Pancreas (tissue), 10 donors: ENCODE measurements around the gene NEDD8. TPM values are rescaled to one million over a fixed set of nuclear protein-coding genes. Genes with fewer than 3 reads are reported as not detected.
A peak's percentile ranks its signal among the peaks of the same experiment; 100 is the strongest.

Experiments
- ATAC-seq, 4 donors: fragments of 200-7000 bp; cut with Tn5 transposase; one replicate each; pipeline versions ENCODE4 v1.8.0 to v1.9.1; 2020; ENCODE audit warnings: mild to moderate bottlenecking in 4 of 4, moderate library complexity in 4 of 4
- DNase-seq, 6 donors: peaks; one replicate each; pipeline ENCODE4 v3.0.0-alpha.2; 2020
- FAIRE-seq: peaks from 2 replicates; lab custom pipeline; 2012; peaks lifted over from hg19 to GRCh38; lab: Jason Lieb, UNC
- H3K27ac ChIP-seq, 4 donors: fragments of 200-600 bp; sonication (generic); 1 replicate in 3 of 4; 2 replicates in 1 of 4; pipeline versions ENCODE4 v1.5.0 to v1.8.0; 2020
- H3K27me3 ChIP-seq, 4 donors: fragments of 200-600 bp; one replicate each; pipeline ENCODE4 v1.8.0; 2021
- H3K36me3 ChIP-seq, 3 donors: fragments of 200-600 bp; sonication (generic) in 1 of 3; one replicate each; pipeline versions ENCODE4 v1.5.0 to v1.8.0; 2020 to 2021
- H3K4me1 ChIP-seq, 3 donors: fragments of 200-600 bp; one replicate each; pipeline ENCODE4 v1.8.0; 2021
- H3K4me3 ChIP-seq, 4 donors: fragments of 200-600 bp; sonication (generic) in 2 of 4; one replicate each; pipeline versions ENCODE4 v1.5.0 to v1.8.0; 2020 to 2021
- H3K9me3 ChIP-seq, 4 donors: fragments of 200-600 bp; one replicate each; pipeline ENCODE4 v1.8.0; 2021
- CTCF ChIP-seq, 4 donors: fragments of 200-600 bp; sonication (generic) in 3 of 4; IDR thresholded peaks; one replicate each; pipeline versions ENCODE4 v1.5.0 to v1.8.0; 2021; ENCODE audit warnings: antibody characterized with exemption in 4 of 4
- WGBS, 2 donors: extraction: QIAGEN DNeasy Blood & Tissue Kit; methylation state at CpG; one replicate each; pipeline ENCODE4 v1.1.7; 2013; 5-methylcytosine and 5-hydroxymethylcytosine counted together
- intact Hi-C, 3 donors: fragments of 100-400 bp; cut with DNase I; formaldehyde crosslinking; loops; one replicate each; pipeline versions ENCODE4 v1.11.1 to v1.14.2; 2022
- polyA plus RNA-seq, 2 donors: library from polyadenylated mRNA; stranded (reverse); fragments of 200-250 nt; gene quantifications; one replicate each; pipeline ENCODE4 v1.2.3, GENCODE V29; 2013
- total RNA-seq, 6 donors: library from RNA; stranded (reverse); fragmentation: NEBNext Ultra II Directional in 4 of 6; extraction: Animal tissue kit (Norgen Biotek cat#: 25700) in 4 of 6; gene quantifications; one replicate each; pipeline versions ENCODE4 v1.2.1 to v1.2.4, GENCODE V29; 2021 to 2023
- donor health status: healthy with polysubstance abuse.
- donor health status: DM: no; HTN: no; CAD: no; lungs with moderate emphysema.
- donor health status: DM: no; HTN: no; CAD: no.
- donor health status: control.
- donor health status: control.
- donor health status: Bipolar disorder and iron deficiency.
- donor health status: DM: yes; HTN: yes; CAD: no.
- donor health status: DM: no; HTN: no; CAD: no.
- donor health status: DM: no; HTN: no; CAD: no.
- donor health status: DM: yes; HTN: yes; CAD: no.

Gene NEDD8
- total RNA-seq (10 to 100 TPM; 32.5 to 65.1 (median 46.9) TPM), polyA plus RNA-seq (100 to 1,000 TPM in 1 of 2 donors, 10 to 100 TPM in 1; 62.8 to 118 TPM)

GRCh38 chr14:24232121-24232644, at the start of gene NEDD8:
NEDD8 (minus strand) TSS chr14:24232367; CDS start chr14:24232267, 100 bp downstream.
- intact Hi-C loops = no loop called here
- Histone ChIP-seq H3K9me3 (no peaks in the 10 kb centered on the region), H3K36me3 (peaks cover 5 to 15% (median 11%) of the 10 kb centered on the region in 3 donors), H3K4me1 (peaks cover 7 to 17% (median 13%) of the 10 kb centered on the region in 3 donors), H3K27me3 (no peaks in the 10 kb centered on the region), H3K4me3 (peak within 1 kb of the TSS; percentile 33 to 95 (median 76)), H3K27ac (peak within 1 kb of the TSS; percentile 67 to 89 (median 76))
- DNase-seq (peak; percentile 81 to 91 (median 86)), ATAC-seq (peak; percentile 86 to 93 (median 92)), FAIRE-seq (no peak)
- TF ChIP-seq CTCF (IDR thresholded peaks at IDR 0.05) = no peak
- WGBS, 2 donors = 0% methylated on average over 30 of the region's 30 CpGs

DNA sequence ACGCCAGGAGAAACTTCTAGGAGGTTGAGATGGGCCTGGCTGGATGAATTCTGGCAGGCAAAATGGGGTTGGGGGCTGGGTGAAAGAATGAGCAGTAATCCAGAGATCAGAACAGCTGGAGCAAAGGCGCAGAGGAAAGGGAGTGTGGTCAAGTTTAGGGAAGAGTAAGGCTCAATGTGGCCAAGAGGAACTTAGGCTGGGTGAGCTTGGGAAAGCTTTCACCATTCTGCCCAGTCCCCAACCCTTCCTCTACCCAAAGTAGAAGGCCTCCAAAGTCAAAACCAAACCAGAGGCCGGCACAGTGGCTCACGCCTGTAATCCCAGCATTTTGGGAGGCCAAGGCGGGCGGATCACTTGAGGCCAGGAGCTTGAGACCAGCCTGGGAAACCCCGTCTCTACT, 49.5 kb upstream of the NEDD8 start:
- peak in 1 of 4 donors; percentile 31 for ATAC-seq
- Histone ChIP-seq H3K4me1 (no peaks in the 10 kb centered on the region), H3K4me3 (no peak overlapping the region), H3K9me3 (no peaks in the 10 kb centered on the region), H3K36me3 (no peaks in the 10 kb centered on the region), H3K27ac (no peak overlapping the region), H3K27me3 (no peaks in the 10 kb centered on the region)
- no peak for FAIRE-seq
- intact Hi-C loops = loop anchor here in 1 of 3 donors (5.0 kb wide), 1 partner anchor 34 kb away; no protein-coding TSS in a partner anchor
- 91 to 99% methylated on average over 7 of the region's 7 CpGs for WGBS, 2 donors
- no peak for TF ChIP-seq CTCF (IDR thresholded peaks at IDR 0.05)
- DNase-seq = no peak

GRCh38 chr14:24280797-24281460, 48.8 kb upstream of the NEDD8 start:
- ATAC-seq = peak in 1 of 4 donors; percentile 15
- peak in 1 of 6 donors; percentile 25 for DNase-seq
- intact Hi-C loops = loop anchor here in 1 of 3 donors (5.0 kb wide), 1 partner anchor 34 kb away; no protein-coding TSS in a partner anchor

DNA sequence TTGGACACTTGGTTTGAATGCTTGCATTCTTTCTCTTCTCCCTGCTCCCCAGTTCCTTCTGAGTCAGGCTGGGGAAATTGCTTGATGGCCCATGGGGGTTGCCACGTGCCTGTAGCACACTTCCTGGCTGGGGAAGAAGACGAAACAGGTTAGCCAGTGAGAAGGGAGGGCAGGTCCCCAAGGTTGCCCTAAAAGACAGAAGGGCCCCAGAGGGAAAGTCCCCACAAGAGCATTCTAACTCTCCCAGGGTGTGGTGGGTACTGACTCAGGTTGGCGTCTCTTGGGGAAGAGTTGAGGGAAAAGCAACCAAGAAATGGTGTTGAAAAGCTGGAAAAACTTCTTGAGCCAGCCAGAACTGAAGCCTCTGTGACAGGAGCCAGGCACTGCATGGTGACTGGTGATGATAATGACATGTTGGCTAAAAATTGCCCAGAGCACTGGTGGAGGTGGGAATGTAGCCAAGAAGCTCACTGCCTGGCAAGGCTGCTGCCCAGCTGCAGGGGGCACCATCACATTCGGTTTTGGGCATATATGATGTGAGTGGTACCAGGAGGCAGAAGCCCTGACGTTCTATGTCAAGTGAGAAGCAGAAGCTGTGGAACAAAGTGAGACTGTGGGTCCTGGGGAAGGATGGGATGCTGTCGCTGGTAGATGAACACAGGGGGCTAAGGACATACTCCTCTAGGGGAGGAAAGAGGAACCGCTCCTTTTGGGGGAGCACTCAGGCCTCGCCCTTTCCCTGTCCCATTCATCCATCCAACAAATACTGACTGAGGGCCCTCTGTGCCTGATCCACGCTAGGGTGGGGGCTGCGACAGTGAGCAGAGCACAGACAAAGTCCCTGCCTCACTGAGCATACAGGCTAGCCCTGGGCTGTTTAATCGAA, 47.4 kb upstream of the NEDD8 start:
- Histone ChIP-seq H3K27ac (no peak overlapping the region), H3K9me3 (no peaks in the 10 kb centered on the region), H3K4me1 (peaks cover 0 to 3% (median 0%) of the 10 kb centered on the region in 3 donors), H3K27me3 (no peaks in the 10 kb centered on the region), H3K36me3 (no peaks in the 10 kb centered on the region), H3K4me3 (no peak overlapping the region)
- ATAC-seq = peak; percentile 56 to 70 (median 66)
- WGBS, 2 donors = 56 to 60% methylated on average over 11 of the region's 11 CpGs
- no peak for FAIRE-seq
- peak in 2 of 6 donors; percentile 60 to 68 for DNase-seq
- no peak for TF ChIP-seq CTCF (IDR thresholded peaks at IDR 0.05)
- intact Hi-C loops = loop anchor here in 1 of 3 donors (5.0 kb wide), 1 partner anchor 32 kb away; no protein-coding TSS in a partner anchor

More at GRCh38 chr14:24280797-24281460, 48.8 kb upstream of the NEDD8 start:
- no peaks in the 10 kb centered on the region for H3K9me3 ChIP-seq
- FAIRE-seq = no peak
- H3K27me3 ChIP-seq = no peaks in the 10 kb centered on the region
- no peaks in the 10 kb centered on the region for H3K4me1 ChIP-seq
- no peak overlapping the region for H3K4me3 ChIP-seq
- H3K27ac ChIP-seq = no peak overlapping the region
- H3K36me3 ChIP-seq = no peaks in the 10 kb centered on the region
- 88 to 92% methylated on average over 6 of the region's 6 CpGs for WGBS, 2 donors
- no peak for TF ChIP-seq CTCF (IDR thresholded peaks at IDR 0.05)
